DMS114 treated with DMSO at 0.1 percent for 48 hours (cell line): Measurements from ENCODE around the gene CPLX3.

ENCODE experiments used
- DNase-seq: peaks from one replicate; lab custom pipeline; 2025; ENCODE audit not compliant: unreplicated experiment; lab: John Stamatoyannopoulos, UW

Gene CPLX3

GRCh38 chr15:74802290-74802689, 24.1 kb upstream of the CPLX3 start:
- DNase-seq: no peak

GRCh38 chr15:74802862-74803447, 23.5 kb upstream of the CPLX3 start:
- DNase-seq: no peak

DNA sequence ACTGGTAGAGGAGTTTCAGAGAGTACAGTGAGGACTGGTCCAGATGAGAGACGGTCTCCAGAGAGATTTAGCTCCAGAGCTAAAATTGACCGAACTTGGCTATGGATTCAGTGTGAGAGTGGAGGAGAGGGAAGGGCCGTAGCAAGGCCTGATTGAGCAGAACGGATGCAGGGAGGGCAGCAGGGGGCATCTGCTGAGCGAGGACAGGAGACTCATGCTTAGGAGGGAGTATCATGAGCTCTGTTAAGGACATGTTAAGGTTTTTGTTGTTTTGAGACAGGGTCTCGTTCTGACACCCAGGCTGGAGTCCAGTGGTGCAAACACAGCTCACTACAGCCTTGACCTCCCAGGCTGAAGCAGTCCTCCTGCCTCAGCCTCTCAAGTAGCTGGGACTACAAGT, 21.5 kb upstream of the CPLX3 start:
- DNase-seq: no peak

- no peak for DNase-seq
These were observed 19.1 kb upstream of the CPLX3 start for GRCh38 chr15:74807282-74807681.

GRCh38 chr15:74808078-74808839, 18.2 kb upstream of the CPLX3 start:
- no peak for DNase-seq

DNA sequence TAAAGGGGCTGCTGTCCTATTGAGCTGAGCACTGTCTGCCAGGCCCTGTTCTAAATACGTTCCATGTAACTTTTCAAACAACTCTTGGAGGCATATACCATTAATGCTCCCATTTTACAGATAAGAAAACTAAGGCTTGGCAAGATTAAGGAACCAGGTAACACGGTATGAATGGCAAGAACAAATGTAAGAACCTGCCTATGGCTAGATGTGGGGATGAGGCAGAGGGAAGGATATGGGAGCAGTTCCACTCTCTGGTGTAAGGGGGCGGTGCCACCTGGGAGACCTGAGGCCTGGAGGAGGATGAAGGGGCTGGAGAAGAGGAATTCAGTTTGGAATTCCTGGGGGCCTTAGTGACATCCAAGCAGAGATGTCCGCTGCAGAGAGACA, 17.6 kb upstream of the CPLX3 start:
- no peak for DNase-seq

DNA sequence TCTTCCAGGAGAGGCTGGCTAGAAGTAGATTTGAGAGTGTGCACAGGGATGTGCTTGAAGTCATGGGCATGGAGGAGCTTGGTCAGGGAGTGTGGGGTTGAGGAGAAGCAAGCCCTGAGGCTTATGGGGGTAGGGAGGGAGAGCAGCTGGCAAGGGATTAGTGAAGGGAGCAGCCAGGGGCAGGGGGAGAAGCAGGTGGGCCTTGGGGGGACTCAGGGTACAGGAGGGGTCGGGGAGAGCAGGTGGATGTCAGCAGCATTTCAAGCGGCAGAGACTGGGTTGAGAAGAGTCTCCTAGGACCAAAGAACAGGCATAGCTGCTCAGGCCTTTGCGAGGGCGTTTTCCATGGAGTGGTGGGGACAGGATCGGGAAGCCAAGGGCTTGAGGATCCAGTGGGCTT, 17.2 kb upstream of the CPLX3 start:
- no peak for DNase-seq

DNA sequence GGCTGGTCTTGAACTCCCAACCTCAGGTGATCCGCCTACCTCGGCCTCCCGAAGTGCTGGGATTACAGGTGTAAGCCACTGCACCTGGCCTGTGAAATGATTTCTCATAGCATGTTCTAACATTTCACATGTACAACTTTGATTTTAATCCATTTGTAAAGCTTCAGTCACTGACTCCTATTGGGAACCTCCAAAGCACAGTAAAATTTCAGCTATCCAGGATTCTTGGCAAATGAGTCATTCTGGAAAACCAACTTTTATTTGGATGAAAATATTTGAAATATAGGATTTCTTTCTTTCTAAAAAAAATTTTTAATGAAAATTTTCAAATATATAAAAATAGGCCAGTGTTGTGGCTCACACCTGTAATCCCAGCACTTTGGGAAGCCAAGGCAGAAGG, 16.5 kb upstream of the CPLX3 start:
- no peak for DNase-seq

GRCh38 chr15:74812533-74812932, 13.9 kb upstream of the CPLX3 start, which contains the start of gene LMAN1L:
Gene LMAN1L, plus strand, starts transcription at chr15:74812835. Its CDS starts 20 bp downstream, at chr15:74812855.
- DNase-seq: no peak

GRCh38 chr15:74815121-74815934, 11.1 kb upstream of the CPLX3 start:
- no peak for DNase-seq

GRCh38 chr15:74815961-74816360, 10.5 kb upstream of the CPLX3 start:
- DNase-seq: no peak

GRCh38 chr15:74816624-74817369, 9.6 kb upstream of the CPLX3 start:
- no peak for DNase-seq

GRCh38 chr15:74817370-74817737, 9.1 kb upstream of the CPLX3 start:
- DNase-seq: no peak

DNA sequence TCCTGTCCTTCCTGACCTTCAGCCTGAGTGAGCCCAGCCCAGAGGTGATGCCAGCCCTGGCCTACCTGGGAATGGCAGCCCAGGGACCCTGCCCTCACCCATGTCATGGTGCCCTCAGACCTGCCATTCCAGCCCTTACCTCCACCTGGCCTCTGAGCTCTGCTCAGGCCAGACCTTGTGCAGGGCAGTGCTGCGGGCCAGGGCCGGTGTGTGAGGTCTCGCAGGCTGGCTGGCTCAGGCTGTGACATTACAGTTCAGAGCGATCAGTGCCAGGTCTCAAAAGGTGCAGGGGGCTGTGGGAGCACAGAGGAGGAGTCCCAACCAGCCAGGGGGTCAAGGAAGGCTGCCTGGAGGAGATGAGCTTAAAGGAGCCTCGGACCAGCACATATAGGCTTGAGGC, 6.4 kb upstream of the CPLX3 start:
- no peak for DNase-seq

GRCh38 chr15:74821091-74821789, 5.2 kb upstream of the CPLX3 start:
- no peak for DNase-seq

GRCh38 chr15:74821790-74822158, 4.7 kb upstream of the CPLX3 start:
- DNase-seq: no peak

- DNase-seq: no peak
These were observed 4.2 kb upstream of the CPLX3 start for GRCh38 chr15:74822233-74822632.

DNA sequence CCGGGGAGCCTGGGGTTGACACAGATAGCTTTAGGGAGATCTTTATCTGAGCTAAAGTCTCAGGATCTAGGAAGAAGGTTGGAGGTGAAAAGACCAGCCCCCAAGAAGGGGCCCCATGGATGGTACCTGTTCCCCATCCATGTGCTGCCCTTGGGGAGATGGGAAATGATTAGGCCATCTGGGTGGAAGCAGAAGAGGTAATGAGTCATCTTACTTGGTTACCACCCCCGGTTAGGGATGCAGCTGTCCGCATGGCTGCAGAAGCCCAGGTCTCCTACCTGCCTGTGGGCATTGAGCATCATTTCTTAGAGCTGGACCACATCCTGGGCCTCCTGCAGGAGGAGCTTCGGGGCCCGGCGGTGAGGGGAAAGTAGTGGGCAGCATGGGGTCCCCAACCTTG, 3.1 kb upstream of the CPLX3 start:
- no peak for DNase-seq

DNA sequence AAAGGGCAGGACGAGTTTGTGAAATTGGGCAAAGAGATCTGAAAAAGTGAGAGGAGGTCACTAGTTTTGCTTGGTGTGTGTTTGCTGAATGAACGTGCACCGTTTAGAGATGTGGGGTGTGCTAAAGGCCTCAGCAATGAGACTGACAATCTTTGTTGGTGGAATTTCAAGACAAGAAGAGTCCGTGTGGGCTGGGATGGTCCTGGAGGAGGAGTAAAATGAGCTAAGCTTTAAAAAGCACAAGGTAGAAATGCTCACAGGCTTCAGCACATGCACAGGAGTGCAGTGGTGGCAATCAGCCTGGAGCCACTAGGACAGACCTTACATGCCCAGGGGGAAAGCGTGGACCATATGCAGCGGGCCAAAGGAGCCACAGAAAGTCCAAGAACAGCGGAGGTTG, 1.5 kb upstream of the CPLX3 start:
- DNase-seq: no peak

DNA sequence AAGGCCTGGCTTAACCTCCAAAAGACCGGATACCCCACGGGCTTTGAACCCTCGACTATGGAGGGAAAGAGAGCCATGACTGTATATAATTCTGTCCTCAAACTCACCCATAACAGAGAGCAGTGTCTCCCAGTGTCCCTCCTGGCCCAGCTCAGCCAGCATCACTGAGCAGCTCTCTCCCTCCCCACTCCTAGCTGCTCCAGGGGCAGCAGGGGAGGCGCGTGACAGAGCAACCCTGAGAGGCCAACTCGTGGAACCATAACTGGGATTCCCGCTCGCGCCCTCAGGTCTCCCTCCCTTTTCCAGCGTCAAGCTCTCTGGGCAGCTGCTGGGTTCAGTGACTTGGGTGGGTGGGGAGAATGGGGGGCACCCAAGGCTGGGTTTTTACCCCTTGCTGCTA, 561 bp upstream of the CPLX3 start:
- no peak for DNase-seq

DNA sequence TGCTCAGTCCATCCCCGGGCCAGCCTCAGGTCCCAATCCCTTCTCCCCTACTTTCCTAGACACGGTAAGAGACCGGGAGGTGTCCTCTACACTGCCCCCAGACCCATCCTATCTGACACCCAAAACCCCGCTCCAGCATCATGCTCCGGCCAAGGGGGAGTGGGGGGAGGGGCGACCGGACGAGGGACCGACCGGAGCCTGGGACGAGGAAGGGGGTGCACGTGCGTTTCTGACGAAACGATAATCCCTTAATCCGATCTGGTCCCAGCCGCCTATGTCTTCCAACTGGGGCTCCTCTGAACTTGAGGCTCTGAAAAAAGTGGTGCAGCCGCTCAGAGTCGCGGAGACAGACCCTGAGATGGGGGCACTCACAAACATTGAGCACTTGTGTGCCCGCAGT, 494 bp downstream of the CPLX3 start:
- no peak for DNase-seq
